Suprapubic skin (tissue), 4 donors: ENCODE data around the gene TEDC1. TPM values are rescaled to one million over a fixed set of nuclear protein-coding genes. Genes with fewer than 3 reads are reported as not detected.

ENCODE experiments used
- DNase-seq, 2 donors: peaks; one replicate each; pipeline ENCODE4 v3.0.0-alpha.2; 2019; ENCODE audit warnings: low spot score in 2 of 2
- H3K27ac ChIP-seq: fragments of 200-600 bp; sonication (generic); one replicate; pipeline ENCODE4 v1.5.1; 2019
- H3K27me3 ChIP-seq: fragments of 200-600 bp; sonication (generic); one replicate; pipeline ENCODE4 v1.5.1; 2019
- H3K36me3 ChIP-seq: fragments of 200-600 bp; sonication (generic); one replicate; pipeline ENCODE4 v1.5.1; 2019
- H3K4me1 ChIP-seq: fragments of 200-600 bp; sonication (generic); one replicate; pipeline ENCODE4 v1.5.1; 2019
- H3K4me3 ChIP-seq: fragments of 200-600 bp; sonication (generic); one replicate; pipeline ENCODE4 v1.5.1; 2019; ENCODE audit warnings: mild to moderate bottlenecking
- H3K9me3 ChIP-seq: fragments of 200-600 bp; sonication (generic); one replicate; pipeline ENCODE4 v1.5.1; 2019
- CTCF ChIP-seq, 2 donors: fragments of 200-600 bp in 1 of 2; fragments of 450-650 bp in 1 of 2; sonication (generic) in 1 of 2; IDR thresholded peaks; one replicate each; pipeline ENCODE4 v1.5.1; 2016 to 2019; ENCODE audit warnings: antibody characterized with exemption in 2 of 2, mild to moderate bottlenecking in 1 of 2, moderate library complexity in 1 of 2
- EP300 ChIP-seq: sonication (generic); formaldehyde crosslinking; IDR thresholded peaks from one replicate; pipeline ENCODE4 v1.6.1; 2017; ENCODE audit warnings: antibody characterized with exemption
- POLR2A ChIP-seq, 2 donors: fragments of 450-650 bp; IDR thresholded peaks; one replicate each; pipeline ENCODE4 v1.6.1; 2017; ENCODE audit warnings: antibody characterized with exemption in 2 of 2, mild to moderate bottlenecking in 2 of 2, moderate library complexity in 2 of 2
- POLR2AphosphoS5 ChIP-seq, 3 donors: sonication (generic); formaldehyde crosslinking; IDR thresholded peaks; one replicate each; pipeline ENCODE4 v1.6.1; 2017; ENCODE audit warnings: antibody characterized with exemption in 3 of 3
- whole genome bisulfite sequencing: methylation state at CpG from one replicate; pipeline ENCODE4 v1.1.5; 2018; 5-methylcytosine and 5-hydroxymethylcytosine counted together
- total RNA-seq, 4 donors: library from RNA; depleted of rRNA; stranded (reverse); fragments of >200 nt; gene quantifications; one replicate each; pipeline ENCODE4 v1.1.0, GENCODE V29; 2016

Gene TEDC1
- total RNA-seq, 4 donors from 2014 or later: 11.4 to 41.0 (median 14.0) TPM

GRCh38 chr14:105493921-105494605 lies 3.0 kb downstream of the TEDC1 start:
- DNase-seq: peak in 1 of 2 donors; percentile 72
- no peak overlapping the region for H3K4me3 ChIP-seq
- WGBS: 56% methylated on average over 11 of the region's 16 CpGs
- TF ChIP-seq CTCF (IDR thresholded peaks at IDR 0.05) (no peak), EP300 (no peak), POLR2AphosphoS5 (IDR thresholded peaks at IDR 0.05) (no peak), POLR2A (IDR thresholded peaks at IDR 0.05) (no peak)
- H3K27ac ChIP-seq: no peak overlapping the region
- H3K36me3 ChIP-seq: peaks cover 11% of the 10 kb centered on the region
- H3K4me1 ChIP-seq: peaks cover 44% of the 10 kb centered on the region
- no peaks in the 10 kb centered on the region for H3K9me3 ChIP-seq
- no peaks in the 10 kb centered on the region for H3K27me3 ChIP-seq

GRCh38 chr14:105494606-105494929 lies 3.5 kb downstream of the TEDC1 start:
- Histone ChIP-seq H3K27ac (no peak overlapping the region), H3K27me3 (no peaks in the 10 kb centered on the region), H3K36me3 (peaks cover 11% of the 10 kb centered on the region), H3K9me3 (no peaks in the 10 kb centered on the region), H3K4me3 (no peak overlapping the region), H3K4me1 (peaks cover 39% of the 10 kb centered on the region)
- WGBS: 87% methylated on average over 6 of the region's 6 CpGs
- TF ChIP-seq CTCF (IDR thresholded peaks at IDR 0.05) (no peak), EP300 (no peak)
- no peak for DNase-seq

- Histone ChIP-seq H3K9me3 (no peaks in the 10 kb centered on the region), H3K27ac (no peak overlapping the region), H3K4me1 (peaks cover 31% of the 10 kb centered on the region), H3K36me3 (peaks cover 11% of the 10 kb centered on the region), H3K27me3 (no peaks in the 10 kb centered on the region), H3K4me3 (no peak overlapping the region)
- 86% methylated on average over 4 of the region's 18 CpGs for WGBS
- TF ChIP-seq CTCF (IDR thresholded peaks at IDR 0.05): no peak
- TF ChIP-seq POLR2AphosphoS5 (IDR thresholded peaks at IDR 0.05): no peak
- DNase-seq: peak in 1 of 2 donors; percentile 67
Measured at GRCh38 chr14:105495101-105495989, 4.3 kb downstream of the TEDC1 start.

- DNase-seq: peak in 1 of 2 donors; percentile 69
- 89% methylated on average over 3 of the region's 18 CpGs for WGBS
- TF ChIP-seq EP300 (no peak), POLR2A (IDR thresholded peaks at IDR 0.05) (no peak), CTCF (IDR thresholded peaks at IDR 0.05) (no peak), POLR2AphosphoS5 (IDR thresholded peaks at IDR 0.05) (no peak)
- H3K36me3 ChIP-seq: peaks cover 11% of the 10 kb centered on the region
- no peaks in the 10 kb centered on the region for H3K27me3 ChIP-seq
- peaks cover 30% of the 10 kb centered on the region for H3K4me1 ChIP-seq
- peak overlapping the region; percentile 11 for H3K27ac ChIP-seq
- no peaks in the 10 kb centered on the region for H3K9me3 ChIP-seq
- H3K4me3 ChIP-seq: no peak overlapping the region
Measured at GRCh38 chr14:105495990-105496830, 5.2 kb downstream of the TEDC1 start.
